Raji (cell line): Measurements from ENCODE around the gene IFI27L1.

Experiments used
- POLR2A ChIP-seq: IDR thresholded peaks from 2 replicates; pipeline ENCODE4 v1.6.1; 2011; ENCODE audit warnings: low read depth, low read length, control low read depth; ENCODE audit not compliant: insufficient read depth

IFI27L1 gene

GRCh38 chr14:94093418-94093817 is 12.3 kb downstream of the IFI27L1 start:
- no peak for TF ChIP-seq POLR2A

- TF ChIP-seq POLR2A = no peak
Measured at GRCh38 chr14:94097091-94097490, 16.0 kb downstream of the IFI27L1 start.

- TF ChIP-seq POLR2A = no peak
Measured at GRCh38 chr14:94098326-94098992, 17.3 kb downstream of the IFI27L1 start.

- no peak for TF ChIP-seq POLR2A
Measured at GRCh38 chr14:94099006-94099405, 17.9 kb downstream of the IFI27L1 start.

- no peak for TF ChIP-seq POLR2A
Measured at GRCh38 chr14:94100847-94101246, 19.7 kb downstream of the IFI27L1 start.

GRCh38 chr14:94101748-94102147 is 20.6 kb downstream of the IFI27L1 start:
- TF ChIP-seq POLR2A = no peak

GRCh38 chr14:94102768-94103482 is 21.8 kb downstream of the IFI27L1 start:
- no peak for TF ChIP-seq POLR2A

- TF ChIP-seq POLR2A = no peak
Measured at GRCh38 chr14:94103554-94104150, 22.5 kb downstream of the IFI27L1 start.

- no peak for TF ChIP-seq POLR2A
Measured at GRCh38 chr14:94104731-94105130, 23.6 kb downstream of the IFI27L1 start.

GRCh38 chr14:94109915-94110250 is 28.8 kb downstream of the IFI27L1 start:
- no peak for TF ChIP-seq POLR2A

- TF ChIP-seq POLR2A = no peak
Measured at GRCh38 chr14:94110552-94111181, 29.6 kb downstream of the IFI27L1 start, which contains the start of gene IFI27. Gene IFI27, plus strand, starts transcription at chr14:94110736.

- TF ChIP-seq POLR2A = no peak
Measured at GRCh38 chr14:94111276-94112095, 30.4 kb downstream of the IFI27L1 start.

GRCh38 chr14:94112513-94113063 is 31.5 kb downstream of the IFI27L1 start:
- TF ChIP-seq POLR2A = no peak

GRCh38 chr14:94113073-94113472 is 32.0 kb downstream of the IFI27L1 start:
- TF ChIP-seq POLR2A = no peak

GRCh38 chr14:94113490-94113889 is 32.4 kb downstream of the IFI27L1 start:
- TF ChIP-seq POLR2A = no peak
